Measurements from ENCODE around the gene SRP14.

DNA sequence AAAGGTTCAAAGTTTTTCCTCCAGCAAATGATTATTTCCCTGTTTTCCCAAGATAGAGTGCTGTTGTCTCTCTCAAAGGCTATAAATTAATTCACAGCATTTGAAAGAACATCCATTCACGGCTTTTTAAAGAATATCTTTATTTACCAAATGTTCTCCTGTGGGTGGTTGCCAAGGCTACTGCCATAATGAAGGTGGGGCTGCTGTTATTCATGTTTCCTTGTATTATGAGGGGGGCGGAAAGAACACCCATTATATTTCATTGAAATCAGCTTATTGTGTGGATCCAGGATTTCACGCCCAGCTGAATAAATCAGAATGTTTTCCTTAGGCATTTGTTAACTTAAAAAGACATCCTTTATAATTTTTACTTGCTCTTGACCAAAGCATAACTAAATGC lies 10.1 kb downstream of the SRP14 start:
- TF ChIP-seq, protein P1, sequence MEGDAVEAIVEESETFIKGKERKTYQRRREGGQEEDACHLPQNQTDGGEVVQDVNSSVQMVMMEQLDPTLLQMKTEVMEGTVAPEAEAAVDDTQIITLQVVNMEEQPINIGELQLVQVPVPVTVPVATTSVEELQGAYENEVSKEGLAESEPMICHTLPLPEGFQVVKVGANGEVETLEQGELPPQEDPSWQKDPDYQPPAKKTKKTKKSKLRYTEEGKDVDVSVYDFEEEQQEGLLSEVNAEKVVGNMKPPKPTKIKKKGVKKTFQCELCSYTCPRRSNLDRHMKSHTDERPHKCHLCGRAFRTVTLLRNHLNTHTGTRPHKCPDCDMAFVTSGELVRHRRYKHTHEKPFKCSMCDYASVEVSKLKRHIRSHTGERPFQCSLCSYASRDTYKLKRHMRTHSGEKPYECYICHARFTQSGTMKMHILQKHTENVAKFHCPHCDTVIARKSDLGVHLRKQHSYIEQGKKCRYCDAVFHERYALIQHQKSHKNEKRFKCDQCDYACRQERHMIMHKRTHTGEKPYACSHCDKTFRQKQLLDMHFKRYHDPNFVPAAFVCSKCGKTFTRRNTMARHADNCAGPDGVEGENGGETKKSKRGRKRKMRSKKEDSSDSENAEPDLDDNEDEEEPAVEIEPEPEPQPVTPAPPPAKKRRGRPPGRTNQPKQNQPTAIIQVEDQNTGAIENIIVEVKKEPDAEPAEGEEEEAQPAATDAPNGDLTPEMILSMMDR (IDR thresholded peaks at IDR 0.05; ENCODE audit: insufficient read depth, low read depth, low read length): no peak
- no peak for TF ChIP-seq EZH2 (IDR thresholded peaks at IDR 0.05; ENCODE audit: insufficient read depth, low read length)
